ENCODE data around the gene PINK1. TPM values are rescaled to one million over a fixed set of nuclear protein-coding genes. Genes with fewer than 3 reads are reported as not detected.

PINK1 gene
- total RNA-seq, 1 experiment from 2014 or later: 17.0 TPM

GRCh38 chr1:20678599-20678998 lies 45.3 kb downstream of the PINK1 start:
- Histone ChIP-seq H3K27me3 (ENCODE audit: insufficient read depth, low read length) (no peaks in the 10 kb centered on the region), H3K9ac (ENCODE audit: extremely low read depth, insufficient read length, low read length) (no peak overlapping the region), H2AK5ac (ENCODE audit: insufficient read length, low read length) (no peak overlapping the region), H3K23ac (ENCODE audit: insufficient read length, low read depth, low read length) (no peak overlapping the region), H3K79me1 (ENCODE audit: insufficient read depth, low read depth, low read length, poor library complexity, severe bottlenecking) (no peaks in the 10 kb centered on the region), H3K4ac (ENCODE audit: low read depth, low read length) (no peak overlapping the region), H2BK20ac (ENCODE audit: low read depth, low read length, poor library complexity, severe bottlenecking) (no peak overlapping the region), H3K27ac (ENCODE audit: insufficient read length, low read depth, low read length) (no peak overlapping the region), H4K20me1 (ENCODE audit: control insufficient read depth, insufficient read depth, insufficient read length) (no peaks in the 10 kb centered on the region), H3K18ac (ENCODE audit: insufficient read length, low read depth, low read length) (no peak overlapping the region), H4K91ac (ENCODE audit: insufficient read length, low read depth, low read length) (no peak overlapping the region), H2BK120ac (ENCODE audit: low read depth, low read length, poor library complexity, severe bottlenecking) (no peak overlapping the region), H3K9me3 (ENCODE audit: control insufficient read depth, low read depth, low read length) (no peaks in the 10 kb centered on the region), H4K5ac (ENCODE audit: insufficient read length, low read depth, low read length) (no peak overlapping the region), H2BK12ac (ENCODE audit: insufficient read length, low read depth, low read length) (no peak overlapping the region), H3K56ac (ENCODE audit: insufficient read length, low read depth, low read length) (no peak overlapping the region), H3K23me2 (ENCODE audit: insufficient read length, low read depth, low read length, poor library complexity, severe bottlenecking) (no peaks in the 10 kb centered on the region), H4K8ac (replicated peaks; ENCODE audit: insufficient read length, low read depth, low read length) (no peak overlapping the region), H3K4me2 (ENCODE audit: insufficient read depth, insufficient read length, low read length) (no peak overlapping the region), H3K79me2 (ENCODE audit: insufficient read depth, low read length) (no peaks in the 10 kb centered on the region), H2AFZ (ENCODE audit: low read length) (no peak overlapping the region), H3T11ph (ENCODE audit: low read length) (no peak overlapping the region), H3K14ac (ENCODE audit: insufficient read depth, low read length) (no peak overlapping the region), H2BK5ac (ENCODE audit: insufficient read length, low read length) (no peak overlapping the region), H3K4me1 (ENCODE audit: insufficient read depth, low read length) (no peaks in the 10 kb centered on the region), H2BK15ac (ENCODE audit: low read depth, low read length) (no peak overlapping the region)
- Mint-ChIP-seq H3K9me3 (no peaks in the 10 kb centered on the region), H3K36me3 (ENCODE audit: insufficient read depth in 1 of 3, low read depth in 3 of 3) (peaks cover 0 to 31% (median 9%) of the 10 kb centered on the region in 3 experiments; a peak in 6 of 7 replicates), H3K27me3 (ENCODE audit: low read depth) (no peaks in the 10 kb centered on the region), H3K4me1 (no peaks in the 10 kb centered on the region), H3K27ac (no peak overlapping the region; a peak in 1 of 7 replicates), H3K4me3 (no peak overlapping the region; a peak in 1 of 5 replicates)
- TF ChIP-seq, protein P1, sequence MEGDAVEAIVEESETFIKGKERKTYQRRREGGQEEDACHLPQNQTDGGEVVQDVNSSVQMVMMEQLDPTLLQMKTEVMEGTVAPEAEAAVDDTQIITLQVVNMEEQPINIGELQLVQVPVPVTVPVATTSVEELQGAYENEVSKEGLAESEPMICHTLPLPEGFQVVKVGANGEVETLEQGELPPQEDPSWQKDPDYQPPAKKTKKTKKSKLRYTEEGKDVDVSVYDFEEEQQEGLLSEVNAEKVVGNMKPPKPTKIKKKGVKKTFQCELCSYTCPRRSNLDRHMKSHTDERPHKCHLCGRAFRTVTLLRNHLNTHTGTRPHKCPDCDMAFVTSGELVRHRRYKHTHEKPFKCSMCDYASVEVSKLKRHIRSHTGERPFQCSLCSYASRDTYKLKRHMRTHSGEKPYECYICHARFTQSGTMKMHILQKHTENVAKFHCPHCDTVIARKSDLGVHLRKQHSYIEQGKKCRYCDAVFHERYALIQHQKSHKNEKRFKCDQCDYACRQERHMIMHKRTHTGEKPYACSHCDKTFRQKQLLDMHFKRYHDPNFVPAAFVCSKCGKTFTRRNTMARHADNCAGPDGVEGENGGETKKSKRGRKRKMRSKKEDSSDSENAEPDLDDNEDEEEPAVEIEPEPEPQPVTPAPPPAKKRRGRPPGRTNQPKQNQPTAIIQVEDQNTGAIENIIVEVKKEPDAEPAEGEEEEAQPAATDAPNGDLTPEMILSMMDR (conservative IDR thresholded peaks at IDR 0.05): no peak
- DNase-seq: no peak
- no CpG with 5 or more reads among the region's 6 CpGs for WGBS (ENCODE audit: extremely low coverage, insufficient read length, low lambda C conversion rate)
